ENCODE results near the gene ACP2.
A peak's percentile ranks its signal among the peaks of the same experiment; 100 is the strongest.

Gene ACP2

DNA sequence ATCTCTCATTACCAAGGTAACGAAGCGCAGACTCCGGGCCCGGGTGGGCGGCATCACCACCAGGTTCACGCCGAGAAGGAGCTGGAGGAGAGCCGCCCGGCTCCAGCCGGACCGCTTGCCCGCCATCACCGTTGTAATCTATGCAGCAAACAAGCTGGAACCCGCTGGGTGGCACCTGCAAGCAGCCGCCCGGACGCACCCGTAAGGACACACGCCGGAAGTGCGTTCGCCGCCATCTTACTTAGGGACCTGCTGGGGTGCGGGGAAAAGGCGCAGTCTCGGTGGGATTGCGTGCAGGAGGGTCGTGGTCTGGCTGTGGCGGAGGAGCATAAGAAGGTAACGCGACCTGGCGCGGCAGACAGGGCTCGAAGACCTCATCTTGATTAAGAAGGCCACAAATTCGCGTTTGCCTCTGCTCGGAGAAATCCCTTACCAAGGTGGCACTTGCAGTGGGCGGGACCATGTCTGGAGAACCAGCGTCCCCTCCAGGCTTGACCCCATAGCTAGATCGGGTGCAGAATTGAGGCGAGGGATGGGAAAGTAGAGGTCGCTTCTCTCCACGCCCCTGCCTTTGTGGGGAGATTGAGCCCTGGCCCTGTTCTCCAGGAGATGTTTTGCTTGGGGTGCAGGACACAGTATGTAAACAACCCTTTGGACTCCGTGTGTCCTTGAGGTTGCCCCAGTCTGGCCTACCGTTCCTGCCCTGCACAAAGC lies at the start of gene ACP2 (continued):
- TF ChIP-seq, protein P1, sequence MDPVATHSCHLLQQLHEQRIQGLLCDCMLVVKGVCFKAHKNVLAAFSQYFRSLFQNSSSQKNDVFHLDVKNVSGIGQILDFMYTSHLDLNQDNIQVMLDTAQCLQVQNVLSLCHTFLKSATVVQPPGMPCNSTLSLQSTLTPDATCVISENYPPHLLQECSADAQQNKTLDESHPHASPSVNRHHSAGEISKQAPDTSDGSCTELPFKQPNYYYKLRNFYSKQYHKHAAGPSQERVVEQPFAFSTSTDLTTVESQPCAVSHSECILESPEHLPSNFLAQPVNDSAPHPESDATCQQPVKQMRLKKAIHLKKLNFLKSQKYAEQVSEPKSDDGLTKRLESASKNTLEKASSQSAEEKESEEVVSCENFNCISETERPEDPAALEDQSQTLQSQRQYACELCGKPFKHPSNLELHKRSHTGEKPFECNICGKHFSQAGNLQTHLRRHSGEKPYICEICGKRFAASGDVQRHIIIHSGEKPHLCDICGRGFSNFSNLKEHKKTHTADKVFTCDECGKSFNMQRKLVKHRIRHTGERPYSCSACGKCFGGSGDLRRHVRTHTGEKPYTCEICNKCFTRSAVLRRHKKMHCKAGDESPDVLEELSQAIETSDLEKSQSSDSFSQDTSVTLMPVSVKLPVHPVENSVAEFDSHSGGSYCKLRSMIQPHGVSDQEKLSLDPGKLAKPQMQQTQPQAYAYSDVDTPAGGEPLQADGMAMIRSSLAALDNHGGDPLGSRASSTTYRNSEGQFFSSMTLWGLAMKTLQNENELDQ (tag by site-specific recombination; IDR thresholded peaks at IDR 0.05; ENCODE audit: low read depth) = no peak
- TF ChIP-seq, protein P2, sequence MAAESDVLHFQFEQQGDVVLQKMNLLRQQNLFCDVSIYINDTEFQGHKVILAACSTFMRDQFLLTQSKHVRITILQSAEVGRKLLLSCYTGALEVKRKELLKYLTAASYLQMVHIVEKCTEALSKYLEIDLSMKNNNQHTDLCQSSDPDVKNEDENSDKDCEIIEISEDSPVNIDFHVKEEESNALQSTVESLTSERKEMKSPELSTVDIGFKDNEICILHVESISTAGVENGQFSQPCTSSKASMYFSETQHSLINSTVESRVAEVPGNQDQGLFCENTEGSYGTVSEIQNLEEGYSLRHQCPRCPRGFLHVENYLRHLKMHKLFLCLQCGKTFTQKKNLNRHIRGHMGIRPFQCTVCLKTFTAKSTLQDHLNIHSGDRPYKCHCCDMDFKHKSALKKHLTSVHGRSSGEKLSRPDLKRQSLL (tag by site-specific recombination; IDR thresholded peaks at IDR 0.05) = peak; percentile 34; the same call in 1 of the 2 replicates
- TF ChIP-seq, protein P3, sequence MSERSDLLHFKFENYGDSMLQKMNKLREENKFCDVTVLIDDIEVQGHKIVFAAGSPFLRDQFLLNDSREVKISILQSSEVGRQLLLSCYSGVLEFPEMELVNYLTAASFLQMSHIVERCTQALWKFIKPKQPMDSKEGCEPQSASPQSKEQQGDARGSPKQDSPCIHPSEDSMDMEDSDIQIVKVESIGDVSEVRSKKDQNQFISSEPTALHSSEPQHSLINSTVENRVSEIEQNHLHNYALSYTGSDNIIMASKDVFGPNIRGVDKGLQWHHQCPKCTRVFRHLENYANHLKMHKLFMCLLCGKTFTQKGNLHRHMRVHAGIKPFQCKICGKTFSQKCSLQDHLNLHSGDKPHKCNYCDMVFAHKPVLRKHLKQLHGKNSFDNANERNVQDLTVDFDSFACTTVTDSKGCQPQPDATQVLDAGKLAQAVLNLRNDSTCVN (tag by site-specific recombination; optimal IDR thresholded peaks at IDR 0.05) = peak; percentile 56
- TF ChIP-seq KLF10 (tag by site-specific recombination; IDR thresholded peaks at IDR 0.05) (peak; percentile 42), ZNF366 (tag by site-specific recombination; conservative IDR thresholded peaks at IDR 0.05) (no peak; the same call in 1 of the 2 replicates), ZNF792 (tag by site-specific recombination; IDR thresholded peaks at IDR 0.05) (no peak; the same call in 1 of the 2 replicates), ZNF626 (tag by site-specific recombination; IDR thresholded peaks at IDR 0.05) (no peak), ZNF776 (tag by site-specific recombination; IDR thresholded peaks at IDR 0.05; ENCODE audit: borderline replicate concordance) (no peak), ZNF600 (tag by site-specific recombination; IDR thresholded peaks at IDR 0.05) (peak; percentile 54; the same call in 1 of the 2 replicates), OSR2 (tag by site-specific recombination; IDR thresholded peaks at IDR 0.05) (no peak), ZNF23 (tag by site-specific recombination; IDR thresholded peaks at IDR 0.05; ENCODE audit: borderline replicate concordance) (no peak), REPIN1 (tag by site-specific recombination; IDR thresholded peaks at IDR 0.05; ENCODE audit: low read depth) (peak; percentile 62; the same call in 1 of the 2 replicates), ZFP41 (tag by site-specific recombination; IDR thresholded peaks at IDR 0.05; ENCODE audit: borderline replicate concordance) (no peak), ZNF544 (tag by site-specific recombination; IDR thresholded peaks at IDR 0.05) (no peak), ZNF37A (tag by site-specific recombination; IDR thresholded peaks at IDR 0.05) (no peak), ZNF140 (tag by site-specific recombination; IDR thresholded peaks at IDR 0.05) (no peak), ZNF121 (tag by site-specific recombination; IDR thresholded peaks at IDR 0.05) (0 out of 2 replicates have a peak, but pooled peaks have one; percentile 51), HOXD13 (CRISPR knock-in tag; IDR thresholded peaks at IDR 0.05; ENCODE audit: borderline replicate concordance) (no peak), ZNF660 (tag by site-specific recombination; IDR thresholded peaks at IDR 0.05) (peak; percentile 96)
- TF ChIP-seq, protein P4, sequence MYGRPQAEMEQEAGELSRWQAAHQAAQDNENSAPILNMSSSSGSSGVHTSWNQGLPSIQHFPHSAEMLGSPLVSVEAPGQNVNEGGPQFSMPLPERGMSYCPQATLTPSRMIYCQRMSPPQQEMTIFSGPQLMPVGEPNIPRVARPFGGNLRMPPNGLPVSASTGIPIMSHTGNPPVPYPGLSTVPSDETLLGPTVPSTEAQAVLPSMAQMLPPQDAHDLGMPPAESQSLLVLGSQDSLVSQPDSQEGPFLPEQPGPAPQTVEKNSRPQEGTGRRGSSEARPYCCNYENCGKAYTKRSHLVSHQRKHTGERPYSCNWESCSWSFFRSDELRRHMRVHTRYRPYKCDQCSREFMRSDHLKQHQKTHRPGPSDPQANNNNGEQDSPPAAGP (tag by site-specific recombination; IDR thresholded peaks at IDR 0.05) = peak; percentile 91
- TF ChIP-seq, protein P5, sequence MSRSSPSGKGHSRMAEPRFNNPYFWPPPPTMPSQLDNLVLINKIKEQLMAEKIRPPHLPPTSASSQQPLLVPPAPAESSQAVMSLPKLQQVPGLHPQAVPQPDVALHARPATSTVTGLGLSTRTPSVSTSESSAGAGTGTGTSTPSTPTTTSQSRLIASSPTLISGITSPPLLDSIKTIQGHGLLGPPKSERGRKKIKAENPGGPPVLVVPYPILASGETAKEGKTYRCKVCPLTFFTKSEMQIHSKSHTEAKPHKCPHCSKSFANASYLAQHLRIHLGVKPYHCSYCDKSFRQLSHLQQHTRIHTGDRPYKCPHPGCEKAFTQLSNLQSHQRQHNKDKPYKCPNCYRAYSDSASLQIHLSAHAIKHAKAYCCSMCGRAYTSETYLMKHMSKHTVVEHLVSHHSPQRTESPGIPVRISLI (tag by site-specific recombination; IDR thresholded peaks at IDR 0.05) = no peak
- TF ChIP-seq, protein P6, sequence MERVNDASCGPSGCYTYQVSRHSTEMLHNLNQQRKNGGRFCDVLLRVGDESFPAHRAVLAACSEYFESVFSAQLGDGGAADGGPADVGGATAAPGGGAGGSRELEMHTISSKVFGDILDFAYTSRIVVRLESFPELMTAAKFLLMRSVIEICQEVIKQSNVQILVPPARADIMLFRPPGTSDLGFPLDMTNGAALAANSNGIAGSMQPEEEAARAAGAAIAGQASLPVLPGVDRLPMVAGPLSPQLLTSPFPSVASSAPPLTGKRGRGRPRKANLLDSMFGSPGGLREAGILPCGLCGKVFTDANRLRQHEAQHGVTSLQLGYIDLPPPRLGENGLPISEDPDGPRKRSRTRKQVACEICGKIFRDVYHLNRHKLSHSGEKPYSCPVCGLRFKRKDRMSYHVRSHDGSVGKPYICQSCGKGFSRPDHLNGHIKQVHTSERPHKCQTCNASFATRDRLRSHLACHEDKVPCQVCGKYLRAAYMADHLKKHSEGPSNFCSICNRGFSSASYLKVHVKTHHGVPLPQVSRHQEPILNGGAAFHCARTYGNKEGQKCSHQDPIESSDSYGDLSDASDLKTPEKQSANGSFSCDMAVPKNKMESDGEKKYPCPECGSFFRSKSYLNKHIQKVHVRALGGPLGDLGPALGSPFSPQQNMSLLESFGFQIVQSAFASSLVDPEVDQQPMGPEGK (tag by site-specific recombination; IDR thresholded peaks at IDR 0.05) = peak; percentile 75
- TF ChIP-seq, protein P7, sequence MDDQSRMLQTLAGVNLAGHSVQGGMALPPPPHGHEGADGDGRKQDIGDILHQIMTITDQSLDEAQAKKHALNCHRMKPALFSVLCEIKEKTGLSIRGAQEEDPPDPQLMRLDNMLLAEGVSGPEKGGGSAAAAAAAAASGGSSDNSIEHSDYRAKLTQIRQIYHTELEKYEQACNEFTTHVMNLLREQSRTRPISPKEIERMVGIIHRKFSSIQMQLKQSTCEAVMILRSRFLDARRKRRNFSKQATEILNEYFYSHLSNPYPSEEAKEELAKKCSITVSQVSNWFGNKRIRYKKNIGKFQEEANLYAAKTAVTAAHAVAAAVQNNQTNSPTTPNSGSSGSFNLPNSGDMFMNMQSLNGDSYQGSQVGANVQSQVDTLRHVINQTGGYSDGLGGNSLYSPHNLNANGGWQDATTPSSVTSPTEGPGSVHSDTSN (CRISPR knock-in tag; IDR thresholded peaks at IDR 0.05) = peak; percentile 94
- TF ChIP-seq, protein P8, sequence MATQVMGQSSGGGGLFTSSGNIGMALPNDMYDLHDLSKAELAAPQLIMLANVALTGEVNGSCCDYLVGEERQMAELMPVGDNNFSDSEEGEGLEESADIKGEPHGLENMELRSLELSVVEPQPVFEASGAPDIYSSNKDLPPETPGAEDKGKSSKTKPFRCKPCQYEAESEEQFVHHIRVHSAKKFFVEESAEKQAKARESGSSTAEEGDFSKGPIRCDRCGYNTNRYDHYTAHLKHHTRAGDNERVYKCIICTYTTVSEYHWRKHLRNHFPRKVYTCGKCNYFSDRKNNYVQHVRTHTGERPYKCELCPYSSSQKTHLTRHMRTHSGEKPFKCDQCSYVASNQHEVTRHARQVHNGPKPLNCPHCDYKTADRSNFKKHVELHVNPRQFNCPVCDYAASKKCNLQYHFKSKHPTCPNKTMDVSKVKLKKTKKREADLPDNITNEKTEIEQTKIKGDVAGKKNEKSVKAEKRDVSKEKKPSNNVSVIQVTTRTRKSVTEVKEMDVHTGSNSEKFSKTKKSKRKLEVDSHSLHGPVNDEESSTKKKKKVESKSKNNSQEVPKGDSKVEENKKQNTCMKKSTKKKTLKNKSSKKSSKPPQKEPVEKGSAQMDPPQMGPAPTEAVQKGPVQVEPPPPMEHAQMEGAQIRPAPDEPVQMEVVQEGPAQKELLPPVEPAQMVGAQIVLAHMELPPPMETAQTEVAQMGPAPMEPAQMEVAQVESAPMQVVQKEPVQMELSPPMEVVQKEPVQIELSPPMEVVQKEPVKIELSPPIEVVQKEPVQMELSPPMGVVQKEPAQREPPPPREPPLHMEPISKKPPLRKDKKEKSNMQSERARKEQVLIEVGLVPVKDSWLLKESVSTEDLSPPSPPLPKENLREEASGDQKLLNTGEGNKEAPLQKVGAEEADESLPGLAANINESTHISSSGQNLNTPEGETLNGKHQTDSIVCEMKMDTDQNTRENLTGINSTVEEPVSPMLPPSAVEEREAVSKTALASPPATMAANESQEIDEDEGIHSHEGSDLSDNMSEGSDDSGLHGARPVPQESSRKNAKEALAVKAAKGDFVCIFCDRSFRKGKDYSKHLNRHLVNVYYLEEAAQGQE (tag by site-specific recombination; IDR thresholded peaks at IDR 0.05) = peak; percentile 58
